GM12878 (cell line): ENCODE results near the gene RTN4. TPM values are rescaled to one million over a fixed set of nuclear protein-coding genes. Genes with fewer than 3 reads are reported as not detected.

Experiments
- BACH1 ChIP-seq: fragments of 450-650 bp; IDR thresholded peaks from 2 replicates; pipeline ENCODE4 v1.6.1; 2017; ENCODE audit warnings: mild to moderate bottlenecking, borderline replicate concordance
- CBX5 ChIP-seq: sonication (generic); IDR thresholded peaks from 2 replicates; pipeline ENCODE4 v1.6.1; 2016; ENCODE audit warnings: low read depth, moderate library complexity, mild to moderate bottlenecking, inconsistent platforms
- CREB1 ChIP-seq: IDR thresholded peaks from 2 replicates; pipeline ENCODE4 v1.6.1; 2012; ENCODE audit warnings: low read depth, mild to moderate bottlenecking, inconsistent platforms
- EED ChIP-seq: sonication (generic); IDR thresholded peaks from 2 replicates; pipeline ENCODE4 v1.6.1; 2016; ENCODE audit warnings: antibody characterized with exemption, low read depth
- EGR1 ChIP-seq, 2 experiments: IDR thresholded peaks; 1 replicate in 1 of 2; 2 replicates in 1 of 2; pipeline ENCODE4 v1.6.1; 2011 to 2012; ENCODE audit warnings: low read depth in 2 of 2, low read length in 2 of 2, borderline replicate concordance in 1 of 2, mild to moderate bottlenecking in 1 of 2, moderate library complexity in 1 of 2
- EZH2 ChIP-seq: IDR thresholded peaks from 2 replicates; pipeline ENCODE4 v1.6.1; 2012; ENCODE audit warnings: low read depth, mild to moderate bottlenecking, control low read depth, inconsistent platforms, low read length, borderline replicate concordance; ENCODE audit not compliant: control insufficient read depth
- FOS ChIP-seq: IDR thresholded peaks from 3 replicates; pipeline ENCODE4 v1.6.1; 2011; ENCODE audit warnings: borderline replicate concordance; ENCODE audit not compliant: insufficient read length; ENCODE audit errors: extremely low read depth
- HCFC1 ChIP-seq: fragments of 150-350 bp; IDR thresholded peaks from 2 replicates; pipeline ENCODE4 v1.6.1; 2014; ENCODE audit warnings: low read length
- HDAC2 ChIP-seq: fragments of 200-600 bp; sonication (generic); IDR thresholded peaks from 2 replicates; pipeline ENCODE4 v1.6.1; 2017
- HDGF ChIP-seq: fragments of 450-650 bp; IDR thresholded peaks from 2 replicates; pipeline ENCODE4 v1.6.1; 2016; ENCODE audit warnings: antibody characterized with exemption
- IKZF1 ChIP-seq: fragments of 450-650 bp; conservative IDR thresholded peaks from 2 replicates; pipeline ENCODE4 v1.6.1; 2017; ENCODE audit warnings: antibody characterized with exemption, mild to moderate bottlenecking
- IKZF2 ChIP-seq, 2 experiments: fragments of 450-650 bp; IDR thresholded peaks; 2 replicates each; pipeline ENCODE4 v1.6.1; 2017; ENCODE audit warnings: mild to moderate bottlenecking in 2 of 2, moderate library complexity in 2 of 2
- IRF4 ChIP-seq: IDR thresholded peaks from 2 replicates; pipeline ENCODE4 v1.6.1; 2011; ENCODE audit warnings: low read depth, low read length
- JUNB ChIP-seq: IDR thresholded peaks from 2 replicates; pipeline ENCODE4 v1.6.1; 2016; ENCODE audit warnings: antibody characterized with exemption, mild to moderate bottlenecking
- MEF2B ChIP-seq: fragments of 450-650 bp; IDR thresholded peaks from 2 replicates; pipeline ENCODE4 v1.6.1; 2018; ENCODE audit warnings: mild to moderate bottlenecking, moderate library complexity; ENCODE audit not compliant: partially characterized antibody, poor library complexity, severe bottlenecking
- MTA2 ChIP-seq: fragments of 450-650 bp; IDR thresholded peaks from 2 replicates; pipeline ENCODE4 v1.6.1; 2016; ENCODE audit warnings: low read depth, mild to moderate bottlenecking, moderate library complexity
- NBN ChIP-seq: fragments of 450-650 bp; IDR thresholded peaks from 2 replicates; pipeline ENCODE4 v1.6.1; 2016
- NFXL1 ChIP-seq: fragments of 450-650 bp; IDR thresholded peaks from 2 replicates; pipeline ENCODE4 v1.6.1; 2017; ENCODE audit warnings: antibody characterized with exemption, mild to moderate bottlenecking, borderline replicate concordance
- NR2F1 ChIP-seq: fragments of 450-650 bp; conservative IDR thresholded peaks from 2 replicates; pipeline ENCODE4 v1.6.1; 2017; ENCODE audit warnings: mild to moderate bottlenecking
- PAX8 ChIP-seq: fragments of 450-650 bp; IDR thresholded peaks from 2 replicates; pipeline ENCODE4 v1.6.1; 2017; ENCODE audit warnings: mild to moderate bottlenecking, moderate library complexity
- POLR2A ChIP-seq: IDR thresholded peaks from 2 replicates; pipeline ENCODE4 v1.6.1; 2011; ENCODE audit warnings: low read depth, mild to moderate bottlenecking, low read length
- POLR2AphosphoS5 ChIP-seq: IDR thresholded peaks from 2 replicates; pipeline ENCODE4 v1.6.1; 2011; ENCODE audit warnings: mild to moderate bottlenecking, low read length, inconsistent platforms
- RBBP5 ChIP-seq: fragments of 200-600 bp; sonication (generic); conservative IDR thresholded peaks from 2 replicates; pipeline ENCODE4 v1.6.1; 2016
- RFX5 ChIP-seq: IDR thresholded peaks from 2 replicates; pipeline ENCODE4 v1.6.1; 2011; ENCODE audit warnings: low read depth, low read length, improper control_type of control experiment
- SIX5 ChIP-seq: IDR thresholded peaks from 2 replicates; pipeline ENCODE4 v1.6.1; 2011; ENCODE audit warnings: mild to moderate bottlenecking, low read depth, low read length, moderate library complexity; ENCODE audit not compliant: severe bottlenecking
- SMARCA5 ChIP-seq: fragments of 450-650 bp; IDR thresholded peaks from 2 replicates; pipeline ENCODE4 v1.6.1; 2017; ENCODE audit warnings: mild to moderate bottlenecking
- STAT1 ChIP-seq: fragments of 450-650 bp; conservative IDR thresholded peaks from 2 replicates; pipeline ENCODE4 v1.6.1; 2014; ENCODE audit warnings: antibody characterized with exemption, mild to moderate bottlenecking
- TAF1 ChIP-seq: IDR thresholded peaks from 2 replicates; pipeline ENCODE4 v1.6.1; 2011; ENCODE audit warnings: mild to moderate bottlenecking, low read depth, low read length, borderline replicate concordance
- TCF12 ChIP-seq: IDR thresholded peaks from 2 replicates; pipeline ENCODE4 v1.6.1; 2011; ENCODE audit warnings: low read depth, mild to moderate bottlenecking, low read length
- TCF3 ChIP-seq: IDR thresholded peaks from 2 replicates; pipeline ENCODE4 v1.6.1; 2012; ENCODE audit warnings: low read depth, mild to moderate bottlenecking, low read length, borderline replicate concordance; ENCODE audit not compliant: insufficient read depth
- WRNIP1 ChIP-seq: IDR thresholded peaks from 2 replicates; pipeline ENCODE4 v1.6.1; 2011; ENCODE audit warnings: low read depth, low read length, improper control_type of control experiment, borderline replicate concordance
- ZBED1 ChIP-seq: IDR thresholded peaks from 2 replicates; pipeline ENCODE4 v1.6.1; 2016; ENCODE audit warnings: borderline replicate concordance
- ZNF207 ChIP-seq: fragments of 450-650 bp; IDR thresholded peaks from 2 replicates; pipeline ENCODE4 v1.6.1; 2014; ENCODE audit warnings: antibody characterized with exemption, mild to moderate bottlenecking, borderline replicate concordance
- polyA plus RNA-seq, 11 experiments: library from polyadenylated mRNA; depleted of rRNA in 4 of 11; unstranded in 6 of 11; stranded (reverse) in 5 of 11; fragments of >200 nt; fragmentation: Nextera tagmentation in 4 of 11; fragmentation: Illumina TruSeq in 1 of 11; extraction: Ambion mirVana in 4 of 11; extraction: Trizol in 1 of 11; gene quantifications; 1 replicate in 1 of 11; 2 replicates in 10 of 11; pipeline versions ENCODE4 v1.2.1 to v1.2.3, GENCODE V29; 2011 to 2016; ENCODE audit warnings: inconsistent platforms in 2 of 11, missing spikeins in 2 of 11, low read depth in 1 of 11
- total RNA-seq, 4 experiments: library from RNA; depleted of rRNA in 3 of 4; stranded (reverse); fragments of >200 nt in 3 of 4; fragmentation: Illumina TruSeq in 1 of 4; extraction: Trizol in 1 of 4; gene quantifications; 2 replicates each; pipeline versions ENCODE4 v1.2.1 to v1.2.3, GENCODE V29; 2013 to 2021

RTN4 gene
- total and polyA plus RNA-seq, 10 of the 15 experiments (the other 5 are each of a cell fraction or from before 2014, with no cell fraction given): 56.0 to 133 (median 83.3) TPM

GRCh38 chr2:55050100-55050994 is at the start of gene RTN4 (continued):
- TF ChIP-seq PAX8 (no peak), HCFC1 (no peak), IKZF1 (peak; percentile 76), MTA2 (0 out of 2 replicates have a peak, but pooled peaks have one; percentile 14), JUNB (peak; percentile 45), POLR2A (peak; percentile 100), EZH2 (no peak), CBX5 (0 out of 2 replicates have a peak, but pooled peaks have one; percentile 62), ZNF207 (no peak), NBN (peak; percentile 91), EED (peak; percentile 37), RBBP5 (no peak), BACH1 (peak; percentile 36; the same call in 1 of the 2 replicates), FOS (peak; percentile 67), MEF2B (peak; percentile 78), NFXL1 (peak; percentile 94; the same call in 1 of the 2 replicates), EGR1 (IDR thresholded peaks at IDR 0.05; ENCODE audit: borderline replicate concordance in 1 of 2, low read depth in 2 of 2, low read length in 2 of 2) (0 out of 3 replicates have a peak, but pooled peaks of 1 of the 2 experiments have one; percentile 18), SMARCA5 (peak; percentile 84; the same call in 1 of the 2 replicates), WRNIP1 (no peak), ZBED1 (peak; percentile 58; the same call in 1 of the 2 replicates), TCF3 (peak; percentile 79), SIX5 (no peak), RFX5 (0 out of 2 replicates have a peak, but pooled peaks have one; percentile 27), TAF1 (peak; percentile 90; the same call in 1 of the 2 replicates), STAT1 (no peak), IKZF2 (IDR thresholded peaks at IDR 0.05) (peak; percentile 83 to 87), CREB1 (peak; percentile 89), HDAC2 (no peak), TCF12 (peak; percentile 75; the same call in 1 of the 2 replicates), NR2F1 (0 out of 2 replicates have a peak, but pooled peaks have one; percentile 7), POLR2AphosphoS5 (peak; percentile 94), IRF4 (no peak), HDGF (peak; percentile 100)
